ENCODE measurements around the gene ZNF683.

DNA sequence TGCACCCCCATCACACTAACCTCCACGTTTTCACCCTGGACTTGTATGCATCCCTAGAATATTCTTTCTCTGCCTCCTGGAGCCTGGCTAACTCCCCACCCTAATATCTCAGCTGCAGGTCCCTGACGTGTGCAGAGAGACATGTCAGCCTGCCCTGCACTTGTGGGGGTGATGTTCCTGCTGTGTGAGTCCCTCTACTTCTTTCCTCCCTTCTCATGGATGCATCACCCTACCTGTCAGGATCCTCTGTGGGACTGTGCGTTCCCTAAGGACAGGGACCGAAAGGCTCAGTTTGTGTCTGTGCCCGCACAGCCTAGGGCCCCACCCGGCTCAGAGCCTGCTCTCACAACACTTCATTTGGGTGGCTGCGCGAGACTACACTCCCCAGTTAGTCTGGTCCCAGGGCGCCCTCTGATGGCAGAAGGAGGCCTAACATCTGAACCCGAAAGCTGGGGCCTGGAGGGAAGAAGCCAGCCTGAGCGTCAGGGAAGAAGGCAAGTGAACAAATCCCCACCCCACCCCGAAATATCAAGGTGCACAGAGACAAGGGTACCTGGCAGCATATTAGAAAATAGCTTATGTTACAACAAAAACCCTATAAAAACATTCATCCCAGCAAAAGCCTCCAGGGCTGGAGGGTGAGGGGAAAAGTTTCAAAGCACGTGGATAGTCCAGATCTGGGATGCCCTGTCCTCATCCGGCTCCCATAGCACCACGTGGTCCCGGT, 51.1 kb downstream of the ZNF683 start:
- TF ChIP-seq, protein P1, sequence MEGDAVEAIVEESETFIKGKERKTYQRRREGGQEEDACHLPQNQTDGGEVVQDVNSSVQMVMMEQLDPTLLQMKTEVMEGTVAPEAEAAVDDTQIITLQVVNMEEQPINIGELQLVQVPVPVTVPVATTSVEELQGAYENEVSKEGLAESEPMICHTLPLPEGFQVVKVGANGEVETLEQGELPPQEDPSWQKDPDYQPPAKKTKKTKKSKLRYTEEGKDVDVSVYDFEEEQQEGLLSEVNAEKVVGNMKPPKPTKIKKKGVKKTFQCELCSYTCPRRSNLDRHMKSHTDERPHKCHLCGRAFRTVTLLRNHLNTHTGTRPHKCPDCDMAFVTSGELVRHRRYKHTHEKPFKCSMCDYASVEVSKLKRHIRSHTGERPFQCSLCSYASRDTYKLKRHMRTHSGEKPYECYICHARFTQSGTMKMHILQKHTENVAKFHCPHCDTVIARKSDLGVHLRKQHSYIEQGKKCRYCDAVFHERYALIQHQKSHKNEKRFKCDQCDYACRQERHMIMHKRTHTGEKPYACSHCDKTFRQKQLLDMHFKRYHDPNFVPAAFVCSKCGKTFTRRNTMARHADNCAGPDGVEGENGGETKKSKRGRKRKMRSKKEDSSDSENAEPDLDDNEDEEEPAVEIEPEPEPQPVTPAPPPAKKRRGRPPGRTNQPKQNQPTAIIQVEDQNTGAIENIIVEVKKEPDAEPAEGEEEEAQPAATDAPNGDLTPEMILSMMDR (IDR thresholded peaks at IDR 0.05; ENCODE audit: low read depth, low read length), result peak; percentile 68
- TF ChIP-seq, protein P2, sequence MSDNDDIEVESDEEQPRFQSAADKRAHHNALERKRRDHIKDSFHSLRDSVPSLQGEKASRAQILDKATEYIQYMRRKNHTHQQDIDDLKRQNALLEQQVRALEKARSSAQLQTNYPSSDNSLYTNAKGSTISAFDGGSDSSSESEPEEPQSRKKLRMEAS (IDR thresholded peaks at IDR 0.05; ENCODE audit: low read depth, low read length), result no peak; the same call in 1 of the 2 replicates
- TF ChIP-seq POLR2A (IDR thresholded peaks at IDR 0.05; ENCODE audit: extremely low read depth, insufficient read length), result no peak

All from NB4 (cell line).